Measurements from ENCODE around the gene HEXIM2.
"Not testable (repeated sequence)": the region's sequence is repeated elsewhere in the genome, so short reads cannot be mapped to it uniquely, and the experiment has no call there.

- TF ChIP-seq CTCF (IDR thresholded peaks at IDR 0.05 in 8 of 11, conservative IDR thresholded peaks at IDR 0.05 in 3 of 11); POLR2AphosphoS5 (IDR thresholded peaks at IDR 0.05): not testable (repeated sequence)
These were observed 36.9 kb upstream of the HEXIM2 start for GRCh38 chr17:45124797-45125122.
